Ovary (tissue), 3 donors: Measurements from ENCODE around the gene INS.

Experiments used
- EP300 ChIP-seq: sonication (generic); formaldehyde crosslinking; IDR thresholded peaks from one replicate; pipeline ENCODE4 v1.6.1; 2017; ENCODE audit warnings: antibody characterized with exemption
- TF ChIP-seq, protein P1 (sequence below), 3 donors: fragments of 450-650 bp in 2 of 3; fragments of 200-600 bp in 1 of 3; IDR thresholded peaks; one replicate each; pipeline versions ENCODE4 v1.5.1 to v1.8.0; 2016 to 2022; ENCODE audit warnings: antibody characterized with exemption in 3 of 3, mild to moderate bottlenecking in 1 of 3
- donor health status: DM: no; HTN: no; CAD: no.

DNA sequence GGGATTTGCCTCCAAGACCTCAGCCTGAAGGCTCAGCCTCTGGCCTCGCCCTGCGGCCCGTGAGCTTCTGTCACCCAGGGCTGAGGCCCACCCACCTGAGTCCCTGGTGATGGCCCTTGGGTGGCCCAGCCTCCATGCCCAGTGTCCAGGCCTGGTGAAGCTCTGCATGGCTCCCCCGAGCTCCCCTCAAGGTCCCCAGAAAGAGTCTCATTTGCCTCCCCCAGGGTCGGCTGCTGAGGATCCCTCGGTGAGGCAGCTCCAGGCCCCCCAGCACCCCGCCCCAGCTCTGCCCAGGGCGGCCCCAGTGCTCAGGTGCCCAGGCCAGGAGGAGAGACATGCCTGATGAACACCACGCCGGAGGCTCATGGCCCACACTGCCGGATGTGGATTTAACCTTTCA is 12.8 kb upstream of the INS start:
- TF ChIP-seq, protein P1, sequence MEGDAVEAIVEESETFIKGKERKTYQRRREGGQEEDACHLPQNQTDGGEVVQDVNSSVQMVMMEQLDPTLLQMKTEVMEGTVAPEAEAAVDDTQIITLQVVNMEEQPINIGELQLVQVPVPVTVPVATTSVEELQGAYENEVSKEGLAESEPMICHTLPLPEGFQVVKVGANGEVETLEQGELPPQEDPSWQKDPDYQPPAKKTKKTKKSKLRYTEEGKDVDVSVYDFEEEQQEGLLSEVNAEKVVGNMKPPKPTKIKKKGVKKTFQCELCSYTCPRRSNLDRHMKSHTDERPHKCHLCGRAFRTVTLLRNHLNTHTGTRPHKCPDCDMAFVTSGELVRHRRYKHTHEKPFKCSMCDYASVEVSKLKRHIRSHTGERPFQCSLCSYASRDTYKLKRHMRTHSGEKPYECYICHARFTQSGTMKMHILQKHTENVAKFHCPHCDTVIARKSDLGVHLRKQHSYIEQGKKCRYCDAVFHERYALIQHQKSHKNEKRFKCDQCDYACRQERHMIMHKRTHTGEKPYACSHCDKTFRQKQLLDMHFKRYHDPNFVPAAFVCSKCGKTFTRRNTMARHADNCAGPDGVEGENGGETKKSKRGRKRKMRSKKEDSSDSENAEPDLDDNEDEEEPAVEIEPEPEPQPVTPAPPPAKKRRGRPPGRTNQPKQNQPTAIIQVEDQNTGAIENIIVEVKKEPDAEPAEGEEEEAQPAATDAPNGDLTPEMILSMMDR (IDR thresholded peaks at IDR 0.05), result no peak
- TF ChIP-seq EP300, result no peak
